Stimulated activated CD8-positive, alpha-beta memory T cell treated with anti-CD3 and anti-CD28 coated beads, Interleukin-15, amount 100 ng/mL, for 4 hours (primary cell): ENCODE results near the gene HSP90AA1.
A peak's percentile ranks its signal among the peaks of the same experiment; 100 is the strongest.
"Not testable (repeated sequence)": the region's sequence is repeated elsewhere in the genome, so short reads cannot be mapped to it uniquely, and the experiment has no call there.

Experiments
- DNase-seq, 2 donors: peaks; one replicate each; pipeline ENCODE4 v3.0.0-alpha.2; 2020; ENCODE audit warnings: low read depth in 2 of 2

Gene HSP90AA1

GRCh38 chr14:102094101-102094500 is 7.3 kb upstream of the HSP90AA1 start:
- no peak for DNase-seq

- DNase-seq: no peak
Observed at GRCh38 chr14:102092806-102093205, 6.0 kb upstream of the HSP90AA1 start.

- no peak for DNase-seq
Observed at GRCh38 chr14:102090713-102091112, 3.9 kb upstream of the HSP90AA1 start.

- no peak for DNase-seq
Observed at GRCh38 chr14:102089621-102090343, 2.9 kb upstream of the HSP90AA1 start.

GRCh38 chr14:102088012-102088792 is 1.4 kb upstream of the HSP90AA1 start:
- DNase-seq: peak; percentile 53 to 55

GRCh38 chr14:102087762-102088011 is 843 bp upstream of the HSP90AA1 start:
- no peak for DNase-seq

DNA sequence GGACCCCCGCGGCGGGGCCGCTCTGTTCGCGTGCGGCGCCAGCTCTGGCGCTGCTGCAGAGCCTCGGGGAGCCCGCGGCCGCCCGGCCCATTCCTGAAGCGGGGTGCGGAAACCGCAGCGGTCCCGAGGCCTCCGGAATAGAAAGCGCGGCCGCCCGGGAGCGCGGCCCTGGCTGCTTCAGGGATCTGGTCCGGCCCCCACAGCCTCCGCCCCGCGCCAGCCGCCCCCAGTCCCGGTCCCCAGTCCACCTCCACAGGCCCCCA is 204 bp downstream of the HSP90AA1 start:
- DNase-seq: no peak

- DNase-seq: peak; percentile 31 to 51
Observed at GRCh38 chr14:102085948-102086708, 716 bp downstream of the HSP90AA1 start.

DNA sequence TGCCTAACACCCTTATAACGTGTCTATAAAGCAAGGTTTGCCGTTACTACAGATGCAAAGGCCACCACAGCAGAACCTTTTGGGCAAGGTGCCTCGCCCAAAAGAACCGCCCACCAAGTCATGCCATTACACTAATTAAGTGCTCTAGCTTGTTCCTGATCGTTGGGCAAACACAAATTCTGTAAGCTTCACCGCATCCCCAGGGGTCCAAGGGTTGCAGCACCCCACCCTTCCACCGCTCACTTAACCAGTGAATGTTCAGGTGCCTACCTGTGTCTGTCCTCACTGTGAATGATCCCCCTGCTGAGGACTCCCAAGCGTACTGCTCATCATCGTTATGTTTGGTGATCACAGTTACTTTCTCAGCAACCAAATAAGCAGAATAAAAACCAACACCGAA is 1.4 kb downstream of the HSP90AA1 start:
- no peak for DNase-seq

- DNase-seq: no peak
Observed at GRCh38 chr14:102084931-102085330, 1.9 kb downstream of the HSP90AA1 start.

- not testable (repeated sequence) for DNase-seq
Observed at GRCh38 chr14:102084522-102084921, 2.3 kb downstream of the HSP90AA1 start.

GRCh38 chr14:102081231-102082080 is 5.4 kb downstream of the HSP90AA1 start:
- no peak for DNase-seq

- DNase-seq: no peak
Observed at GRCh38 chr14:102080183-102081080, 6.4 kb downstream of the HSP90AA1 start.

DNA sequence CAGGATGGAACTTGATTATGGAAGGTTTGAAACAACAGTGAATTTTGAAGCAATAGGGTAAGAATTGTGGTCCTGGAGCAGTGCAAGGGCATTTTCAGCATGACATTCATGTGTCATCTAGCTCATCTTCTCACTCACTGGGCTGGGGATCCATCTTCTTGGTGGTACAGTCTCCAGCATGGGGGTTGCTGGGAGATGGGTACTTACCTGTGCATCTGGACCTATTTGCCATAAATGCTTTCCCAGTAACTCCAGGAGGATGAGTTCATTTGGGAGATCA is 7.2 kb downstream of the HSP90AA1 start:
- DNase-seq: no peak

GRCh38 chr14:102078831-102079699 is 7.8 kb downstream of the HSP90AA1 start:
- DNase-seq: no peak

GRCh38 chr14:102078361-102078791 is 8.5 kb downstream of the HSP90AA1 start:
- not testable (repeated sequence) for DNase-seq

- no peak for DNase-seq
Observed at GRCh38 chr14:102077382-102077709, 9.5 kb downstream of the HSP90AA1 start.

DNA sequence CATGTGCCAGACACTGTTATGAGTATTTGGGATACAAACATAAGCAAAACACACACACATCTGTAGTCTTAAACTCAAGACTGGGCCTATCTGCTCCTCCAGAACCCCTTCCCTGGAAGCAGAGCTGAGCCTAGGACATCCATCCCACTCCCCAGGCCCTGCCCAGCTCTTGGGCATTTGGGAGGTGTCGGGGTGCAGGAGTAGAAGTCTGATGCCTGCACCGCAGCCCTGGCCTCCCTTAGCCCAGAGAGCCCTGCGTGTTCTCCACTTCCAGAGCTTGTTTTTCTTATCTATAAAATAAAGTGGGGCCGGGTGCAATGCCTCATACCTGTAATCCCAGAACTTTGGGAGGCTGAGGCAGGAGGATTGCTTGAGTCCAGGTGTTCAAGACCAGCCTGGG is 11.7 kb downstream of the HSP90AA1 start:
- no peak for DNase-seq

DNA sequence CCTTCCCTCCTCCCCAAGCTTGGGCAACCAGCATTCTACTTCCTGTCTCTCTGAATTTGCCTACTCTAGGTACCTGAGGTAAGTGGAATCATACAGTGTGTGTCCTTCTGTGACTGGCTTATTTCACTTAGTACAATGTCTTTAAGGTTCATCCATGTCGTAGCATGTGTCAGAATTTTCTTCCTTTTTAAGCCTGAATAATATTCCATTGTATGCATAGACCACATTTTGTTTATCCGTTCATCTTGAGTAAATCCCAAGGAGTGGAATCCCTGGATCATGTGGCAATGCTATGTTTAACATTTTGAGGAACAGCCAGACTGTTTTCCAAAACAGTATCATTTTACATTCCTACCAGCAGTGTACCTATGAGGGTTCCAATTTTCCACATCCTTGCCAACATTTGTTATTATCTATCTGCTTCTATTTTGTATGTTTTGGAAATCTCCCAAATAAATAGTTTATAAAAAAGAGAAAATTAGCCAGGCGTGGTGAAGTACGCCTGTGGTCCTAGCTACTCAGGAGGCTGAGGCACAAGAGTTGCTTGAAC is 12.4 kb downstream of the HSP90AA1 start:
- DNase-seq: no peak
